Psoas muscle (tissue), 8 donors: ENCODE results near the gene TSNAXIP1. TPM values are rescaled to one million over a fixed set of nuclear protein-coding genes. Genes with fewer than 3 reads are reported as not detected.
A peak's percentile ranks its signal among the peaks of the same experiment; 100 is the strongest.

Experiments
- ATAC-seq, 4 donors: fragments of 200-7000 bp; cut with Tn5 transposase; one replicate each; pipeline ENCODE4 v1.9.1; 2020; ENCODE audit warnings: moderate library complexity in 3 of 4, mild to moderate bottlenecking in 2 of 4
- DNase-seq, 2 donors: peaks; one replicate each; pipeline ENCODE4 v3.0.0-alpha.2; 2020
- H3K27ac ChIP-seq: fragments of 200-600 bp; one replicate; pipeline ENCODE4 v1.8.0; 2022
- H3K27me3 ChIP-seq, 3 donors: fragments of 200-600 bp in 1 of 3; one replicate each; pipeline versions ENCODE4 v1.6.1 to v1.8.0; 2013 to 2022; ENCODE audit warnings: low read length in 2 of 3, mild to moderate bottlenecking in 2 of 3, moderate library complexity in 1 of 3; ENCODE audit not compliant: insufficient read depth in 3 of 3
- H3K36me3 ChIP-seq, 2 donors: fragments of 200-600 bp in 1 of 2; one replicate each; pipeline versions ENCODE4 v1.6.1 to v1.8.0; 2013 to 2022; ENCODE audit warnings: low read depth in 1 of 2, mild to moderate bottlenecking in 1 of 2, moderate library complexity in 1 of 2; ENCODE audit not compliant: insufficient read depth in 1 of 2
- H3K4me1 ChIP-seq: fragments of 200-600 bp; one replicate; pipeline ENCODE4 v1.8.0; 2022
- H3K4me3 ChIP-seq: fragments of 200-600 bp; one replicate; pipeline ENCODE4 v1.8.0; 2022; ENCODE audit warnings: mild to moderate bottlenecking
- H3K9me3 ChIP-seq: fragments of 200-600 bp; one replicate; pipeline ENCODE4 v1.8.0; 2022
- CTCF ChIP-seq: fragments of 200-600 bp; IDR thresholded peaks from one replicate; pipeline ENCODE4 v1.8.0; 2022; ENCODE audit warnings: antibody characterized with exemption
- WGBS, 3 donors: extraction: QIAGEN DNeasy Blood & Tissue Kit; methylation state at CpG; one replicate each; pipeline versions ENCODE4 v1.1.6 to v1.1.7; 2013; 5-methylcytosine and 5-hydroxymethylcytosine counted together
- intact Hi-C, 2 donors: fragments of 100-400 bp; cut with DNase I; formaldehyde crosslinking; loops; one replicate each; pipeline versions ENCODE4 v1.11.0 to v1.14.2; 2022
- long read RNA-seq, 2 donors: library from polyadenylated mRNA; unstranded; transcript quantifications; one replicate each; pipeline ENCODE4 v2.0.0, GENCODE V29; 2021
- polyA plus RNA-seq, 3 donors: library from polyadenylated mRNA; stranded (reverse); fragments of 200-250 nt; gene quantifications; one replicate each; pipeline ENCODE4 v1.2.3, GENCODE V29; 2013
- total RNA-seq, 4 donors: library from RNA; stranded (reverse); fragmentation: NEBNext Ultra II Directional in 2 of 4; extraction: Animal tissue kit (Norgen Biotek cat#: 25700) in 2 of 4; gene quantifications; one replicate each; pipeline versions ENCODE4 v1.2.1 to v1.2.4, GENCODE V29; 2021 to 2023
- donor health status: healthy with polysubstance abuse.
- donor health status: DM: no; HTN: no; CAD: no; lungs with moderate emphysema.
- donor health status: Bipolar disorder and iron deficiency.
- donor health status: healthy.
- donor health status: DM: yes; HTN: yes; CAD: no.
- donor health status: DM: no; HTN: no; CAD: no.
- donor health status: DM: no; HTN: no; CAD: no.
- donor health status: DM: yes; HTN: yes; CAD: no.

Gene TSNAXIP1
- under 1 TPM; 0.29 to 0.88 (median 0.60) TPM for total RNA-seq
- 1 to 10 TPM in 1 of 3 donors, under 1 TPM in 2; 0.27 to 1.4 (median 0.65) TPM for polyA plus RNA-seq
- long read RNA-seq, donor 1, partial matches to known transcripts = 0 of 2 reads
- long read RNA-seq, donor 1, other reads (novel, unspliced or antisense) = 2 of 2 reads
- long read RNA-seq, donor 2, partial matches to known transcripts = 0 of 2 reads
- long read RNA-seq, donor 2, other reads (novel, unspliced or antisense) = 2 of 2 reads

GRCh38 chr16:67806428-67807147, at the start of gene TSNAXIP1, which contains the start of gene RANBP10:
Gene TSNAXIP1, plus strand, starts transcription at chr16:67806889. Its CDS starts 261 bp downstream, at chr16:67807150.
Gene RANBP10, minus strand, starts transcription at chr16:67806560. Its CDS starts 24 bp downstream, at chr16:67806536.
- TF ChIP-seq CTCF = no peak
- ATAC-seq = peak; percentile 93 to 98 (median 96)
- Histone ChIP-seq H3K36me3 (peaks cover 3 to 30% of the 10 kb centered on the region in 2 donors), H3K4me1 (peaks cover 22% of the 10 kb centered on the region), H3K4me3 (peak within 1 kb of the TSS; percentile 88), H3K27ac (peak within 1 kb of the TSS; percentile 91), H3K9me3 (no peaks in the 10 kb centered on the region), H3K27me3 (no peaks in the 10 kb centered on the region)
- 0% methylated on average over 51 to 54 of the region's 54 CpGs for WGBS, 3 donors
- peak; percentile 97 to 99 for DNase-seq
- intact Hi-C loops = loop anchor here (5.0 kb wide), 1 partner anchor 134 kb away; no protein-coding TSS in a partner anchor

GRCh38 chr16:67758006-67758405, 48.7 kb upstream of the TSNAXIP1 start:
- 72 to 90% (median 78%) methylated on average over 3 of the region's 3 CpGs for WGBS, 3 donors
- intact Hi-C loops = no loop called here
- DNase-seq (no peak), ATAC-seq (no peak)
- TF ChIP-seq CTCF = no peak
- H3K27ac ChIP-seq = no peak overlapping the region
- peaks cover 0 to 18% of the 10 kb centered on the region in 2 donors for H3K36me3 ChIP-seq
- no peaks in the 10 kb centered on the region for H3K27me3 ChIP-seq
- H3K4me3 ChIP-seq = no peak overlapping the region
- peaks cover 17% of the 10 kb centered on the region for H3K4me1 ChIP-seq
- H3K9me3 ChIP-seq = no peaks in the 10 kb centered on the region

- H3K4me1 ChIP-seq = peaks cover 19% of the 10 kb centered on the region
- H3K27ac ChIP-seq = no peak overlapping the region
- intact Hi-C loops = no loop called here
- peaks cover 0 to 17% of the 10 kb centered on the region in 2 donors for H3K36me3 ChIP-seq
- H3K9me3 ChIP-seq = no peaks in the 10 kb centered on the region
- no peak overlapping the region for H3K4me3 ChIP-seq
- DNase-seq (no peak), ATAC-seq (no peak)
- TF ChIP-seq CTCF = no peak
- WGBS, 3 donors = 80 to 94% (median 82%) methylated on average over 7 of the region's 7 CpGs
- H3K27me3 ChIP-seq = no peaks in the 10 kb centered on the region
These were observed 47.7 kb upstream of the TSNAXIP1 start for GRCh38 chr16:67758966-67759365.

- no peaks in the 10 kb centered on the region for H3K27me3 ChIP-seq
- H3K27ac ChIP-seq = peak overlapping the region; percentile 50
- H3K36me3 ChIP-seq = peaks cover 0 to 15% of the 10 kb centered on the region in 2 donors
- no peaks in the 10 kb centered on the region for H3K9me3 ChIP-seq
- ATAC-seq (peak; percentile 31 to 78 (median 56)), DNase-seq (peak in 1 of 2 donors; percentile 64)
- TF ChIP-seq CTCF = no peak
- intact Hi-C loops = no loop called here
- WGBS, 3 donors = 53 to 63% (median 53%) methylated on average over 8 of the region's 8 CpGs
- H3K4me3 ChIP-seq = no peak overlapping the region
- H3K4me1 ChIP-seq = peaks cover 19% of the 10 kb centered on the region
These were observed 46.3 kb upstream of the TSNAXIP1 start for GRCh38 chr16:67760206-67760955.
